Common myeloid progenitor, CD34-positive (primary cell): ENCODE results near the gene CRYZ.

Source experiments
- CTCF ChIA-PET: fragments of 350-600 bp; sonication (Branson Sonifier 250); formaldehyde crosslinking; loops from one replicate; lab custom pipeline; 2021; ENCODE audit warnings: antibody characterized with exemption; lab: Charles Lee
- POLR2A ChIA-PET: fragments of 350-600 bp; sonication (Branson Sonifier 250); formaldehyde crosslinking; loops from one replicate; lab custom pipeline; 2021; ENCODE audit warnings: antibody characterized with exemption; lab: Charles Lee
- DNase-seq, 3 donors: peaks; one replicate each; pipeline versions ENCODE4 v3.0.0 to v3.0.0-alpha.2; 2013
- H3K27ac ChIP-seq, 2 experiments: 1 replicate in 1 of 2; 2 replicates in 1 of 2; pipeline ENCODE4 v1.7.0; 2013; ENCODE audit warnings: inconsistent platforms in 2 of 2, low read length in 2 of 2, mild to moderate bottlenecking in 2 of 2, low read depth in 1 of 2, moderate library complexity in 1 of 2; ENCODE audit not compliant: severe bottlenecking in 2 of 2, insufficient read depth in 1 of 2, poor library complexity in 1 of 2
- H3K27me3 ChIP-seq, 5 experiments: replicated peaks in 2 of 5; 1 replicate in 3 of 5; 2 replicates in 2 of 5; pipeline versions ENCODE4 v1.6.1 to v1.7.0; 2013; ENCODE audit warnings: low read length in 4 of 5, mild to moderate bottlenecking in 2 of 5, moderate library complexity in 2 of 5, inconsistent platforms in 1 of 5; ENCODE audit not compliant: insufficient read depth in 5 of 5, control insufficient read depth in 4 of 5
- H3K36me3 ChIP-seq, 4 experiments: 1 replicate in 2 of 4; 2 replicates in 2 of 4; pipeline versions ENCODE4 v1.6.1 to v1.7.0; 2013; ENCODE audit warnings: low read length in 3 of 4, control low read depth in 1 of 4, mild to moderate bottlenecking in 1 of 4; ENCODE audit not compliant: control insufficient read depth in 4 of 4, insufficient read depth in 4 of 4
- H3K4me1 ChIP-seq, 4 experiments: 1 replicate in 3 of 4; 2 replicates in 1 of 4; pipeline versions ENCODE4 v1.6.1 to v1.7.1; 2013; ENCODE audit warnings: low read length in 3 of 4, mild to moderate bottlenecking in 3 of 4, control low read depth in 1 of 4, inconsistent platforms in 1 of 4, moderate library complexity in 1 of 4; ENCODE audit not compliant: control insufficient read depth in 4 of 4, insufficient read depth in 4 of 4; ENCODE audit errors: control extremely low read depth in 1 of 4
- H3K4me3 ChIP-seq, 7 experiments: 1 replicate in 4 of 7; 2 replicates in 3 of 7; pipeline versions ENCODE4 v1.5.1 to v1.7.0; 2013; ENCODE audit warnings: mild to moderate bottlenecking in 7 of 7, low read length in 6 of 7, moderate library complexity in 6 of 7, inconsistent platforms in 2 of 7, low read depth in 2 of 7, control low read depth in 1 of 7; ENCODE audit not compliant: insufficient read depth in 4 of 7, control insufficient read depth in 1 of 7; ENCODE audit errors: extremely low read depth in 1 of 7
- H3K9me3 ChIP-seq, 5 experiments: 1 replicate in 4 of 5; 2 replicates in 1 of 5; pipeline versions ENCODE4 v1.6.1 to v1.7.1; 2013; ENCODE audit warnings: low read length in 4 of 5, mild to moderate bottlenecking in 2 of 5, inconsistent platforms in 1 of 5, low read depth in 1 of 5, moderate library complexity in 1 of 5; ENCODE audit not compliant: control insufficient read depth in 4 of 5, insufficient read depth in 2 of 5; ENCODE audit errors: control extremely low read depth in 1 of 5
- WGBS: methylation state at CpG from one replicate; pipeline ENCODE4 v1.1.5; 2013; ENCODE audit not compliant: insufficient coverage; 5-methylcytosine and 5-hydroxymethylcytosine counted together

The CRYZ gene

GRCh38 chr1:74693473-74693872 is 39.4 kb downstream of the CRYZ start:
- Histone ChIP-seq H3K4me1 (no peaks in the 10 kb centered on the region), H3K9me3 (no peaks in the 10 kb centered on the region), H3K27me3 (no peaks in the 10 kb centered on the region), H3K36me3 (no peaks in the 10 kb centered on the region), H3K27ac (no peak overlapping the region), H3K4me3 (no peak overlapping the region)
- no peak for DNase-seq
- 92% methylated on average over 2 of the region's 2 CpGs for WGBS
- ChIA-PET POLR2A (no interaction called here), CTCF (no interaction called here)

- no peak overlapping the region for H3K4me3 ChIP-seq
- POLR2A ChIA-PET: no interaction called here
- no peaks in the 10 kb centered on the region for H3K4me1 ChIP-seq
- 100% methylated on average over 1 of the region's 4 CpGs for WGBS
- no peak for DNase-seq
- no peak overlapping the region for H3K27ac ChIP-seq
- H3K36me3 ChIP-seq: no peaks in the 10 kb centered on the region
- H3K9me3 ChIP-seq: no peaks in the 10 kb centered on the region
- H3K27me3 ChIP-seq: no peaks in the 10 kb centered on the region
- CTCF ChIA-PET: interaction anchor here (0.6 to 1.8 kb wide), 9 partner anchors 12 to 405 kb away, joined by 3 to 6 read pairs (median 3); no protein-coding TSS in a partner anchor
Observed at GRCh38 chr1:74690909-74691308, 41.9 kb downstream of the CRYZ start.

GRCh38 chr1:74690364-74690696 is 42.5 kb downstream of the CRYZ start:
- H3K27ac ChIP-seq: no peak overlapping the region
- H3K27me3 ChIP-seq: no peaks in the 10 kb centered on the region
- no peak for DNase-seq
- ChIA-PET POLR2A (no interaction called here), CTCF (interaction anchor here (0.6 to 2.2 kb wide), 9 partner anchors 9 to 406 kb away, joined by 3 to 11 read pairs (median 4); no protein-coding TSS in a partner anchor)
- H3K4me3 ChIP-seq: no peak overlapping the region
- WGBS: 20% methylated on average over 2 of the region's 2 CpGs
- no peaks in the 10 kb centered on the region for H3K9me3 ChIP-seq
- H3K4me1 ChIP-seq: no peaks in the 10 kb centered on the region
- H3K36me3 ChIP-seq: no peaks in the 10 kb centered on the region

- H3K4me3 ChIP-seq: no peak overlapping the region
- ChIA-PET CTCF (interaction anchor here (0.8 to 2.2 kb wide), 16 partner anchors 9 to 850 kb away, joined by 3 to 11 read pairs (median 4); no protein-coding TSS in a partner anchor), POLR2A (no interaction called here)
- 33% methylated on average over 3 of the region's 5 CpGs for WGBS
- H3K27me3 ChIP-seq: no peaks in the 10 kb centered on the region
- H3K4me1 ChIP-seq: no peaks in the 10 kb centered on the region
- DNase-seq: peak; percentile 56 to 78 (median 69)
- H3K36me3 ChIP-seq: no peaks in the 10 kb centered on the region
- no peak overlapping the region for H3K27ac ChIP-seq
- H3K9me3 ChIP-seq: no peaks in the 10 kb centered on the region
Observed at GRCh38 chr1:74689621-74690363, 43.1 kb downstream of the CRYZ start.

GRCh38 chr1:74686928-74687327 is 45.9 kb downstream of the CRYZ start:
- no peaks in the 10 kb centered on the region for H3K9me3 ChIP-seq
- no peaks in the 10 kb centered on the region for H3K36me3 ChIP-seq
- 89% methylated on average over 3 of the region's 4 CpGs for WGBS
- ChIA-PET CTCF (interaction anchor here (1.3 to 1.7 kb wide), 2 partner anchors 11 to 13 kb away, joined by 4 read pairs; partner anchors contain the start of gene ERICH3), POLR2A (no interaction called here)
- DNase-seq: no peak
- H3K4me3 ChIP-seq: no peak overlapping the region
- no peaks in the 10 kb centered on the region for H3K27me3 ChIP-seq
- H3K27ac ChIP-seq: no peak overlapping the region
- no peaks in the 10 kb centered on the region for H3K4me1 ChIP-seq

- Histone ChIP-seq H3K27me3 (no peaks in the 10 kb centered on the region), H3K9me3 (no peaks in the 10 kb centered on the region), H3K36me3 (no peaks in the 10 kb centered on the region), H3K4me1 (no peaks in the 10 kb centered on the region), H3K27ac (no peak overlapping the region), H3K4me3 (no peak overlapping the region)
- POLR2A ChIA-PET: no interaction called here
- DNase-seq: no peak
- CTCF ChIA-PET: no interaction called here
- WGBS: no CpG with 5 or more reads among the region's 2 CpGs
Observed at GRCh38 chr1:74684301-74684700, 48.5 kb downstream of the CRYZ start.

GRCh38 chr1:74683656-74684055 is 49.2 kb downstream of the CRYZ start:
- Histone ChIP-seq H3K4me3 (no peak overlapping the region), H3K36me3 (no peaks in the 10 kb centered on the region), H3K27ac (no peak overlapping the region), H3K27me3 (no peaks in the 10 kb centered on the region), H3K9me3 (no peaks in the 10 kb centered on the region), H3K4me1 (no peaks in the 10 kb centered on the region)
- DNase-seq: no peak
- POLR2A ChIA-PET: no interaction called here
- CTCF ChIA-PET: no interaction called here
